CD4-positive, CD25-positive, alpha-beta regulatory T cell (primary cell): ENCODE measurements around the gene BAZ1A. TPM values are rescaled to one million over a fixed set of nuclear protein-coding genes. Genes with fewer than 3 reads are reported as not detected.

Experiments used
- ATAC-seq, 2 donors: fragments of 150-1000 bp; cut with Tn5 transposase; one replicate each; pipeline ENCODE4 v1.10.0; 2021; ENCODE audit warnings: low read depth in 2 of 2, moderate number of reproducible peaks in 2 of 2, moderate library complexity in 1 of 2
- DNase-seq, 3 donors: peaks; one replicate each; pipeline versions ENCODE4 v3.0.0 to v3.0.0-alpha.2; 2012 to 2022; ENCODE audit warnings: mixed read lengths in 1 of 3
- H3K27ac ChIP-seq: one replicate; pipeline ENCODE4 v1.7.0; 2013; ENCODE audit warnings: mild to moderate bottlenecking, low read length; ENCODE audit not compliant: insufficient read depth, poor library complexity, severe bottlenecking
- H3K27me3 ChIP-seq: one replicate; pipeline ENCODE4 v1.7.0; 2013; ENCODE audit warnings: low read length; ENCODE audit not compliant: control insufficient read depth, insufficient read depth
- H3K36me3 ChIP-seq: one replicate; pipeline ENCODE4 v1.7.0; 2013; ENCODE audit warnings: mild to moderate bottlenecking, low read length, moderate library complexity; ENCODE audit not compliant: control insufficient read depth, insufficient read depth
- H3K4me1 ChIP-seq: 2 replicates; pipeline ENCODE4 v1.7.0; 2013; ENCODE audit warnings: mild to moderate bottlenecking, low read length; ENCODE audit not compliant: insufficient read depth, control insufficient read depth, poor library complexity, severe bottlenecking
- H3K4me3 ChIP-seq: one replicate; pipeline ENCODE4 v1.7.0; 2013; ENCODE audit warnings: low read depth, mild to moderate bottlenecking, low read length, moderate library complexity
- H3K9me3 ChIP-seq, 2 experiments: 1 replicate in 1 of 2; 2 replicates in 1 of 2; pipeline ENCODE4 v1.7.0; 2013; ENCODE audit warnings: low read length in 2 of 2, mild to moderate bottlenecking in 1 of 2, moderate library complexity in 1 of 2; ENCODE audit not compliant: control insufficient read depth in 2 of 2
- H3K27ac Mint-ChIP-seq, 3 donors: one replicate each; pipeline ENCODE4 v1.8.0; 2020 to 2022; ENCODE audit warnings: mild to moderate bottlenecking in 3 of 3, mixed read lengths in 3 of 3, moderate library complexity in 2 of 3
- H3K27me3 Mint-ChIP-seq: one replicate; pipeline ENCODE4 v1.8.0; 2022; ENCODE audit warnings: mild to moderate bottlenecking, mixed read lengths
- H3K36me3 Mint-ChIP-seq: one replicate; pipeline ENCODE4 v1.8.0; 2020; ENCODE audit warnings: mixed read lengths
- H3K4me1 Mint-ChIP-seq, 4 donors: one replicate each; pipeline ENCODE4 v1.8.0; 2020 to 2022; ENCODE audit warnings: mixed read lengths in 4 of 4, mild to moderate bottlenecking in 1 of 4
- H3K4me3 Mint-ChIP-seq, 4 donors: one replicate each; pipeline ENCODE4 v1.8.0; 2020 to 2022; ENCODE audit warnings: mild to moderate bottlenecking in 4 of 4, mixed read lengths in 4 of 4, moderate library complexity in 3 of 4
- H3K9me3 Mint-ChIP-seq, 7 donors: one replicate each; pipeline ENCODE4 v1.8.0; 2020 to 2022; ENCODE audit warnings: mixed read lengths in 7 of 7, mild to moderate bottlenecking in 3 of 7, moderate library complexity in 2 of 7
- polyA plus RNA-seq, 4 donors: library from polyadenylated mRNA; unstranded; fragments of 300-500 nt; fragmentation: Illumina TruSeq; gene quantifications; one replicate each; pipeline ENCODE4 v1.2.3, GENCODE V29; 2021
- total RNA-seq: library from RNA; stranded (reverse); gene quantifications from one replicate; pipeline ENCODE4 v1.2.3, GENCODE V29; 2022

Gene BAZ1A
- total and polyA plus RNA-seq, 5 donors from 2014 or later = 9.4 to 55.1 (median 10.2) TPM

DNA sequence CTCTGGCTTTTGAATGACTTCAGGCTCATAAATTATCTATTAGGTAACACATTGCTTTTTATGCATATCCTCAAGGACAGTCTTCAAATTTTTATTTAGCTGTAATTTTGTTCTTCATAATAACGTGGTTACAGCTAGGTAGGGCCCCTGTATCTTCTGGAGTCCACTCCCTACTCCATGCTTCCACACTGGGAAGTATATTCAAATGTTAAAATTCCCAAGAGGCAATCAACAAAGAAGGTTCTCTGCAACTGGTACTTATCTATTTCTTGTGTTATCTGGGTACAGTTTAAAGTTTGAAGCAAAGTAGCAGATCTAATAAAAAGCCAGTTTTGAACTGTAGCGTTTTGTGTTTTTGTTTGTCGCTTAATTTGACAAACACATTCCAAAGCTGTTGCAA is 20.1 kb upstream of the BAZ1A start:
- Histone ChIP-seq H3K4me3 (no peak overlapping the region), H3K27ac (no peak overlapping the region), H3K36me3 (no peaks in the 10 kb centered on the region), H3K27me3 (no peaks in the 10 kb centered on the region), H3K4me1 (peaks cover 5% of the 10 kb centered on the region), H3K9me3 (no peaks in the 10 kb centered on the region)
- Mint-ChIP-seq H3K9me3 (no peaks in the 10 kb centered on the region), H3K4me1 (peaks cover 5 to 10% (median 7%) of the 10 kb centered on the region in 4 donors), H3K27me3 (no peaks in the 10 kb centered on the region), H3K27ac (no peak overlapping the region), H3K4me3 (no peak overlapping the region), H3K36me3 (no peaks in the 10 kb centered on the region)
- ATAC-seq (no peak), DNase-seq (no peak)

DNA sequence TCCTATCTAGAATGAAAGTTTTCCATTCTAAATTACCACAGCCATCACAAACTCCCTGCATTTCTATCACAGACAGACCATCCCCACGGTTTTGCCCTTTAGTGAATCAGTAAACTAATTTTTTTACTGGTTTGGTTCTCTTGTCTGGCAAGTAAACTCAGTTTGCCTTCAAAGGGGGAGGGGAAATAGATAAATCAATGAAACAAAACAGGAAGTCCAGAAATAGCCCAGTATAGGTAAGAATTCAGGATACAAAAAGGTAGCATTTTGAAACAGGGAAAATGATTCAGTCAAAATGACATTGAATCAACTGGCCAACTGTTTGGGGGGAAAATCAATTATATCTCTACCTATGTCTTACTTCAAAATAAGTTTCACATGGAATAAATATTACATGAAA is 15.8 kb upstream of the BAZ1A start:
- Mint-ChIP-seq H3K27ac (peak overlapping the region in 2 of 3 donors; percentile 16 to 42), H3K4me1 (peaks cover 5 to 10% (median 7%) of the 10 kb centered on the region in 4 donors), H3K4me3 (no peak overlapping the region), H3K9me3 (no peaks in the 10 kb centered on the region), H3K27me3 (no peaks in the 10 kb centered on the region), H3K36me3 (no peaks in the 10 kb centered on the region)
- H3K36me3 ChIP-seq = no peaks in the 10 kb centered on the region
- H3K4me3 ChIP-seq = no peak overlapping the region
- no peak for ATAC-seq
- DNase-seq = peak in 1 of 3 donors; percentile 20
- no peak overlapping the region for H3K27ac ChIP-seq
- no peaks in the 10 kb centered on the region for H3K9me3 ChIP-seq
- H3K27me3 ChIP-seq = no peaks in the 10 kb centered on the region
- H3K4me1 ChIP-seq = peaks cover 5% of the 10 kb centered on the region

DNA sequence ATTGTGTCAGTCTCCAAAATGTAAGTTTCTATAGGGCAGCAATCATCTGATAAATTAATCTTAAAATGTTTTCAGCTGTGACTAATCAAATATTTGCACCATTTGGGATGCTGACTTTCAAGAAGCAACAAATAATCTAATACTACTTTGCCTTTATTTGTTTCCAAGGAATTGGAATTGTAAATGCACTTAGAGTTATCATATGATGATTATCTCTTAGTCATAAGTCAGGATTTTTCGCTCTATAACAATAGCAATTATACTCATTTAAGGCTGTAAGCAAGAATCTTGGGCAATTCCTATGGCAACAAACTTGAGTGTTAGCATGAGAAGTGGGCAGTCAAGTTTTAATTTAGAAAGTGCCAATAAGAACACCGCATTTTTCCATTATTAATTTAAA is 13.0 kb upstream of the BAZ1A start:
- ATAC-seq = no peak
- Mint-ChIP-seq H3K4me1 (peaks cover 5 to 10% (median 7%) of the 10 kb centered on the region in 4 donors), H3K27me3 (no peaks in the 10 kb centered on the region)

DNA sequence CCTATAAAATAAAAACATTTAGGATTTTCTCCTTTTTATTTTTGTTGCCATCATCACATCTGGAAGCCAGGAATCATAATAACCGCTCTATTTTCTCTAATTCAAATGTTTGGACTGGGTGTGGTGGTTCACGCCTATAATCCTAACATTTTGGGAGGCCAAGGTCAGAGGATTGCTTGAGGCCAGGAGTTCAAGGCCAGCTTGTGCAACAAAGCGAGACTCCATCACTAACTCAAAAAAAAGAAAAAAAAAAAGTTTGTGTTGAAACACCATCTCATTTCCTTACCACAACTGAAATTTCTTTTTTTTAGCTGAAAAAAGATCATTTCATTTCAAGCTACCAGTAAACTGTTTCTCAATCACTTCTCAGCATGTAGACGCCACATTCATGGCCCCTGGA is 8.8 kb upstream of the BAZ1A start:
- H3K27me3 Mint-ChIP-seq = no peaks in the 10 kb centered on the region
- Histone ChIP-seq H3K27ac (no peak overlapping the region), H3K9me3 (no peaks in the 10 kb centered on the region), H3K36me3 (no peaks in the 10 kb centered on the region), H3K4me3 (no peak overlapping the region), H3K27me3 (no peaks in the 10 kb centered on the region), H3K4me1 (no peaks in the 10 kb centered on the region)
- H3K9me3 Mint-ChIP-seq = no peaks in the 10 kb centered on the region
- ATAC-seq = no peak
- no peak overlapping the region for H3K27ac Mint-ChIP-seq
- H3K36me3 Mint-ChIP-seq = no peaks in the 10 kb centered on the region
- no peak overlapping the region for H3K4me3 Mint-ChIP-seq
- no peak for DNase-seq
- no peaks in the 10 kb centered on the region for H3K4me1 Mint-ChIP-seq

More for the DNA sequence above, 13.0 kb upstream of the BAZ1A start:
- H3K9me3 ChIP-seq = no peaks in the 10 kb centered on the region
- H3K4me3 ChIP-seq = no peak overlapping the region
- no peak overlapping the region for H3K27ac Mint-ChIP-seq
- no peak overlapping the region for H3K4me3 Mint-ChIP-seq
- no peaks in the 10 kb centered on the region for H3K36me3 Mint-ChIP-seq
- peaks cover 5% of the 10 kb centered on the region for H3K4me1 ChIP-seq
- no peaks in the 10 kb centered on the region for H3K36me3 ChIP-seq
- H3K27me3 ChIP-seq = no peaks in the 10 kb centered on the region
- no peaks in the 10 kb centered on the region for H3K9me3 Mint-ChIP-seq
- H3K27ac ChIP-seq = no peak overlapping the region
- DNase-seq = no peak

DNA sequence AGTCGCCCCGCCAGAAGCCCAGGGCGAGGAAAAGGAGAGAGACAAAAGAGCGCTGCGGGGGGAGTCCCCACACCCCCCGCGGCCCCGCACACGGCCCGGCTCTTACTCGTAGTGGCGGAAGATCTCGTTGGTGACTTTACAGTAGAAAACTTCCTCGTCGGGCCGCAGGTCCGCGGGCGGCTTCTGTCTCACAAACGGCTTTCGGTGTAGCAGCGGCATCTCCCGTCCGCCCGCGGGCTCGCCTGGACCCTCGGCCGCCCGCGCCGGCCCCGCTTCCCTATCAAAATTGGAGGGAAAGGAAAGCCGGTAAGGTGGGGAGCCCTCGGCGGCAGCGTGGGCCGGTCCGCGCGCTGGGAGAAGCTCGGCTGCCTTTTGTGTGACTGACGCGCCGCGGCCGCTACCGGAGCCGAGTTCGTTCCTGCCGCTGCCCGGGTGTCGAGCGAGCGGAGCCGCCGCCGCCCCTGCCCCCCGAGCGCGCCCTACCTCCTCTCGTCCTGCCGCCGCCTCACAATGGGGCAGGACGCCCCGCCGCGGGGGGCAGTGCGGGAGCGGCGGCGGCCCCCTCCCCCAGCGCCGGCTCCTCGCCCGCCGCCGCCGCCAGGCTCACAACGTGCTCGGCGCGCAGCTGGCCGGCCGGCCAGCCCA is 652 bp downstream of the BAZ1A start:
- Mint-ChIP-seq H3K9me3 (no peaks in the 10 kb centered on the region), H3K27ac (peak overlapping the region; percentile 79 to 97 (median 94)), H3K4me3 (peak overlapping the region; percentile 86 to 95 (median 94)), H3K27me3 (no peaks in the 10 kb centered on the region), H3K36me3 (peaks cover 4% of the 10 kb centered on the region), H3K4me1 (peaks cover 16 to 54% (median 34%) of the 10 kb centered on the region in 4 donors)
- H3K27ac ChIP-seq = peak overlapping the region; percentile 100
- peak overlapping the region; percentile 32 for H3K4me3 ChIP-seq
- H3K9me3 ChIP-seq = no peaks in the 10 kb centered on the region
- peaks cover 38% of the 10 kb centered on the region for H3K4me1 ChIP-seq
- ATAC-seq (peak; percentile 25 to 38), DNase-seq (peak; percentile 35 to 68 (median 66))
- H3K27me3 ChIP-seq = no peaks in the 10 kb centered on the region
- H3K36me3 ChIP-seq = peaks cover 10% of the 10 kb centered on the region

DNA sequence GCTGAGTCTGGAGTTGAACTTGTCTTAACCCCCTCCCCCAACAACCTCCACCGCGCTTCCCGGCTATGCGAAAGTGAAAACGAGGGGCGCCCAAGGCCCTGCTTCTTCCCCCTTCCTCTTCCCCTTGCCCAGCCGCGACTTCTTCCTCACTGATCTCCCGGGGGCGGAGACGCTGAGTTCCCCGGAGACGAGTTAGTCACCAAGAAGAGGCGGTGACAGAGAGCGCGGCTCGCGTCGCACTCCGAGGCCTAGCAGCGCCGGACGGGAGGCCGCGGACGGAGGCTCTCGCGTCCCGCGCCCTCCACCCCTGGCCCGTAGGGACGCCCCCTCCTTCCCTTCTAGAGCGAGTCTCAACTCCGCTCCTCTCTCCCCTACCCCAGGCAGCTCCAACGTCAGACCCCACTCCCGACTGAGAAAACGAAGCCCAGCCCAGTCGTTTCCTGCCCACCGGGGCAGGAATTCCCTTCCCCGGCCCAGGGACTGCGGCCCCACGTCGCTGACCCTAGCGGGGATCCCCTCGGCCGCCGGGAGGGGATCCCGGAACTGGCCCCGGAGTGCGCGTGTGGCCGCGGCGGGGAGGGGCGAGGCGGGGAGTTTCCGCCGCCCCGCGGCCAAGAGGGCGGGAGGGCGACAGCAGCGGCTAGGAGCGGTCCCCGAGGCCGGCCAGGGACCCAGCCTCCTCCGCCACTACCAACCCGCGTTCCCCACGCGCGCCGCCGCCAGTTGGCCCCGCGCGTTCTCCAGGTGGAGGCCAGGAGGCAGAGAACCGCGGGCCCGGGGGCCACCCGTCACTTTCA is 1.4 kb downstream of the BAZ1A start:
- Histone ChIP-seq H3K27me3 (no peaks in the 10 kb centered on the region), H3K4me1 (peaks cover 39% of the 10 kb centered on the region), H3K4me3 (peak overlapping the region; percentile 97), H3K36me3 (peaks cover 10% of the 10 kb centered on the region), H3K27ac (peak overlapping the region; percentile 100), H3K9me3 (no peaks in the 10 kb centered on the region)
- Mint-ChIP-seq H3K9me3 (no peaks in the 10 kb centered on the region), H3K4me1 (peaks cover 16 to 60% (median 38%) of the 10 kb centered on the region in 4 donors), H3K4me3 (peak overlapping the region; percentile 93 to 95 (median 94)), H3K36me3 (peaks cover 4% of the 10 kb centered on the region), H3K27ac (peak overlapping the region; percentile 94 to 97 (median 97)), H3K27me3 (no peaks in the 10 kb centered on the region)
- DNase-seq (peak; percentile 79 to 87 (median 82)), ATAC-seq (peak; percentile 72 to 79)

DNA sequence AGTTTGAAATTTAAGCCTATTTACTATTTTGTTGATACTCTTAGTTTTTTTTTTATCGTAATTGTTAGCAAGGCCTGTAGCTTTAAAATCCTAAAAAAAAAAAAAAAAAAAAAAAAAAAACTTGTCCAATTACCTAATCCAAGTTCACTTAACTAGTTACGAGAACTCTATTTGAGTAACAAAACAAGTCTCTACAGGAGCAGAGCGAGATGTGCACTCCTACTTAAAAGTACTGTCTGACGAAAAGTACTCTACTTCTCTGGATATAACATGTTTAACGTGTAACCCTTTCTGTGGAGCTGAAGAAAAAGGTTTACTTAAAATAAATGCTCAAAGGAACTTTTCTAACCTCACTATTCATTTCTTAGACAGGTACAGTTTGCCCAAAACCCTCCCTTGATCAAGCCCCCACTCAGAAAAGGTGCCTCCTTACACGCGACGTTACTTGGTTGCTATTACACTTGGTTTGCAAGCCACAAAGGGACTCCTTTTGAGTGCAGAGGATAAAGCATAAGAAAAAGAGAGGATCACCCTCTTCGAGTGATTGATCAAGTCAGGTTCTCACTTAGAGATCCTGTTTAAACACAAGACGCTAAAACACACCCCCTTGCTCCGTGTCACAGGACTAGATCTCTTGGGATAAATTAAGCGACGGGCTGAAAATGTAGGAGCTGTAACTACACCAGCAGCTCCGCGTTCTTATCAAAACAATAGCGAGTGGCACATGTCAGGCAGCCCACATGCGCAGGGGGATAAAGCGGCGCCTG is 2.2 kb downstream of the BAZ1A start:
- Histone ChIP-seq H3K27me3 (no peaks in the 10 kb centered on the region), H3K36me3 (peaks cover 10% of the 10 kb centered on the region), H3K4me1 (peaks cover 41% of the 10 kb centered on the region), H3K4me3 (peak overlapping the region; percentile 97), H3K9me3 (no peaks in the 10 kb centered on the region), H3K27ac (peak overlapping the region; percentile 100)
- Mint-ChIP-seq H3K27me3 (no peaks in the 10 kb centered on the region), H3K27ac (peak overlapping the region; percentile 93 to 97 (median 97)), H3K9me3 (no peaks in the 10 kb centered on the region), H3K4me3 (peak overlapping the region; percentile 93 to 95 (median 94)), H3K4me1 (peaks cover 16 to 67% (median 43%) of the 10 kb centered on the region in 4 donors), H3K36me3 (peaks cover 4% of the 10 kb centered on the region)
- ATAC-seq (peak; percentile 8 to 20), DNase-seq (no peak)
